Stimulated activated CD8-positive, alpha-beta memory T cell treated with anti-CD3 and anti-CD28 coated beads, Interleukin-7, amount 100 ng/mL, for 24 hours (primary cell): ENCODE measurements around the gene GRIN2C.
"Not testable (repeated sequence)": the region's sequence is repeated elsewhere in the genome, so short reads cannot be mapped to it uniquely, and the experiment has no call there.

Experiments
- DNase-seq: peaks from one replicate; pipeline ENCODE4 v3.0.0-alpha.2; 2020; ENCODE audit warnings: low read depth

Gene GRIN2C

DNA sequence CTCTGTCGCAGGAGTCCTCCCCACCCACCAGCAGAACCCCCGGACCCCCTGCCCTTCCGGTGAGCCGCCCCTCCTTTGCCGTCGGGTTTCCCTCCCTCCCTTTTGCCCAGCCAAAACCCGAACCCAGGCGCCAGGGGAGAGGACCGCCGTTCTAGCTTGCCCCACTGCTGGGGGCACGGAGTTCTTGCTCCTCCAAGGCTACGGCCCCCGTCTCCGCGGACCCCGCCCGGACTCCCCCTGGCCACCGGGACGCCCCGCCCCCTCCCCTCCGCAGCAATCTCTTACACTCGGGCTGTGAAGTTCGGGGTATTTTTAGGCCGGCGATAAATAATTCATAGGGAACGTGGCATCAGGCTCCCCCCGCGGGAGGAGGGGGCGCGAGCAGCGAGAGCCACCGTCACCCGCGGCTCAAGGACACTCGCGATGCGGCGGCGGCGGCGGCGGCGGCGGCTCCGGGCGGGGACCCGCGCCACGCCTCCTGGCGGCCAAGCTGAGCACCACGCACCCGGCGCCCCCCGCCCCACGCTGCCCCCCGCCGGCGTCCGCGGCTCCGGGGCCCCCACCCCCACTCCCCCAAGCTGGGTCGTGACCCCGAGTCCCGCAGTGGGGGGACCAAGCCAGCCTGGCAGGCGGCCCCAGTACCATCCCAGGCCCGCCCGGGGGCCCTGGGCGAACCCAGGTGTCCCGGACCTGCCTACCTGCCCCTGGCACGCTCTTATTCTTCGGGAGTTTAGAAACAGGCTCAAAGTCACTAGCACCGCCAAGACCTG, at the start of gene GRIN2C:
Gene GRIN2C (minus strand): TSS at position 427 of the 770 bp plus-strand sequence. CDS start 4,793 bp downstream, outside the sequence.
- no peak for DNase-seq

GRCh38 chr17:74909097-74909496, 49.4 kb upstream of the GRIN2C start:
- not testable (repeated sequence) for DNase-seq

DNA sequence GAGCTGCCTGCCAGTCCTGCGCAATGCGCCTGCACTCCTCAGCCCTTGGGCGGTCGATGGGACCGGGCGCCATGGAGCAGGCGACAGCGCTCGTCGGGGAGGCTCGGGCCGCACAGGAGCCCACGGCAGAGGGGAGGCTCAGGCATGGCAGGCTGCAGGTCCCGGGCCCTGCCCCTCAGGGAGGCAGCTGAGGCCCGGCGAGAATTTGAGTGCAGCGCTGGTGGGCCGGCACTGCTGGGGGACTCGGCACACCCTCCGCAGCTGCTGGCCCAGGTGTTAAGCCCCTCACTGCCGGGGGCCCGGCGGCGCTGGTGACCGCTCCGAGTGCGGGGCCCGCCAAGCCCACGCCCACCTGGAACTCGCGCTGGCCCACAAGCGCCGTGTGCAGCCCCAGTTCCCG, 47.3 kb upstream of the GRIN2C start:
- DNase-seq = no peak

- not testable (repeated sequence) for DNase-seq
These were observed 46.6 kb upstream of the GRIN2C start for GRCh38 chr17:74906214-74906793.

- DNase-seq = no peak
These were observed 45.2 kb upstream of the GRIN2C start for GRCh38 chr17:74904687-74905409.

DNA sequence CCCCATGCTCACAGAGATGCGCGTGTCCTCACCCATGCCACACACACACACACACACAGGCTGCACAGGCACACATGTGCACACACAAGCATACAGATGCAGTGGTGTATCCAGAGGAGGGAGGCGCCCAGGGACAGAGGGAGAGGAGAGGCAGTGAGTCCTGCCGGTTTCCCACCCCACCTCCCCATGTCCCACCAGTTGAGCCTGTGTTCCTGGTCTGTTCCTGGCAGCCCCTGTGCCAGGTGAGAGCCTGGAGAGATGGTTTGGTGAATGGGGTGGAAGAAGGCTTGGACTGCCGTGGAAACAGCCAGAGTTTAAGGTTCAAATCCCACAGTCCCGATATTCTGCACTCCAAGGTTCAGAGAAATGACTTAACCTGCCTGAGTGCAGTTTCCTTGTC, 44.0 kb upstream of the GRIN2C start:
- no peak for DNase-seq

DNA sequence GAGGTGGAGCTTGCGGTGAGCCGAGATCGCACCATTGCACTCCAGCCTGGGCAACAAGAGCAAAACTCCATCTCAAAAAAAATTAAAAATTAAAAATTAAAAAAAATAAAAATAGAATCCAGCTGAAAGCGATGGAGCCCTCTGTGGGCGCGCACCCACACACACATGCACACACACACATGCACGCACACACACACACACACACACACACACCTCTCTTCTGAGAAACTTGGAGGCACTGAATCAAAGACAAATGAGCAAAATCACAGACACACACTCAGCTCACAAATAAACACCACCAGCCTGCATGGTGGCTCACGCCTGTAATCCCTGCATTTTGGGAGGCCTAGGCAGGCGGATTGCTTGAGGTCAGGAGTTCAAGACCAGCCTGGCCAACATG, 43.3 kb upstream of the GRIN2C start:
- no peak for DNase-seq

DNA sequence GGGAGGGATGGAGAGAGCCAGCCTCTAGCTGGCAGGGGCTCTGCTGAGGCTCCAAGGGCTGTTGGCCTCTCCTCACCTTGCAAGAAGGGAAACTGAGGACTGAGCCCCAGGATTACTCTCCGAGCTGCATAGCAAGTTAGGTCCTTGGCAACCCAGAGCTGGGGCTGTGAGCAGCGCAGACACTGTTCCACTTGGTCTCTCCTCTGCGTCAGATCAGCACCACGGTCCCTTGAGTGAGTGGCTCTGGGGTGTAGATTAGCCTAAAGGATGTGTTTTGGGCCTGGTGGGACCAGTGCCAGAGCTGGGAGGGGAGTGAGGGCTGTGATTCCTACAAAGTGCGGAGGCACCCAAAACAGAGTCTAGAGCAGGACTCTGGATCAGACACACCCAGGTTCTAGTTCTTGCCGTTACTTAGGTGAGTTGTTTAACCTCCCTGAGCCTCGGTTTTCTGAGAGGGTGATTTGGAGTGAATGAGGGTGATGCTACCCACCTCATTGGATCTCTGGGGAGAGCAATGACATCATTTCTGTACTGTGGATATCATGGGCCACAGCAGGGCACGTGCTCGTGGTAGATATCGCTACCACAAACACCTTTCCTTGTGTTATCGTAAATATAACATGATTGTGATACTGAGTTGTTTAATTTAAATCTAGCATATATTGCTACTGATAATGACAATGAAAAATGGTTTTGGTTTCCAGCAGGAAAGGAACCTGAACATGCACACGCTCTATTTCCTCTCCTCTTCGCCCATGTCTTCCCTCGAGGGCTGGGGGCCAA, 41.9 kb upstream of the GRIN2C start:
- DNase-seq = no peak

- DNase-seq = no peak
These were observed 40.5 kb upstream of the GRIN2C start for GRCh38 chr17:74900208-74900607.

DNA sequence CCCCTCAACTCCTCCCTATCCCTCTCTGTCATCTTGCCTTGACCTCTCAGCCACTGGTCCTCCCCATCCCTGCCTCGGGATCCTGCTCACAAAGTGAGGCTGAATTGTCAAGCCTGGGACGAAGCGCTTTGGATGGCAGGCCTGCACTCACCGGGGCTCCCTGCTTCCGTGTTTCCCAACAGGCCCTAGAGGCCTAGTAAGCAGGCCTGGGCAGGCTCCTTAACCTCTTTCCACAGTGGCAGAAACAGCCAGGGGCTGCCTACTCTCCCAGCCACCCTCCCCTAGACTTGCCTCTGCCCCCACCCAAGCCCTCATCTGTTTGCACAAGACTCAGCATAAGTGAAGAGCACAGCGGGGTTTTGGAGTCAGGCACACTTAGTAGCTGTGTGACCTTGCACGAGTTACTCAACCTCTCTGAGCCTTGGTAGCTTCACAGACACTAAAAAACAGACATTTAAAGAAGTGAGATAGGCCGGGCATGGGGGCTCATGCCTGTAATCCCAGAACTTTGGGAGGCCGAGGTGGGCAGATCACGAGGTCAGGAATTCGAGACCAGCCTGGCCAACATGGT, 38.8 kb upstream of the GRIN2C start:
- DNase-seq = no peak

DNA sequence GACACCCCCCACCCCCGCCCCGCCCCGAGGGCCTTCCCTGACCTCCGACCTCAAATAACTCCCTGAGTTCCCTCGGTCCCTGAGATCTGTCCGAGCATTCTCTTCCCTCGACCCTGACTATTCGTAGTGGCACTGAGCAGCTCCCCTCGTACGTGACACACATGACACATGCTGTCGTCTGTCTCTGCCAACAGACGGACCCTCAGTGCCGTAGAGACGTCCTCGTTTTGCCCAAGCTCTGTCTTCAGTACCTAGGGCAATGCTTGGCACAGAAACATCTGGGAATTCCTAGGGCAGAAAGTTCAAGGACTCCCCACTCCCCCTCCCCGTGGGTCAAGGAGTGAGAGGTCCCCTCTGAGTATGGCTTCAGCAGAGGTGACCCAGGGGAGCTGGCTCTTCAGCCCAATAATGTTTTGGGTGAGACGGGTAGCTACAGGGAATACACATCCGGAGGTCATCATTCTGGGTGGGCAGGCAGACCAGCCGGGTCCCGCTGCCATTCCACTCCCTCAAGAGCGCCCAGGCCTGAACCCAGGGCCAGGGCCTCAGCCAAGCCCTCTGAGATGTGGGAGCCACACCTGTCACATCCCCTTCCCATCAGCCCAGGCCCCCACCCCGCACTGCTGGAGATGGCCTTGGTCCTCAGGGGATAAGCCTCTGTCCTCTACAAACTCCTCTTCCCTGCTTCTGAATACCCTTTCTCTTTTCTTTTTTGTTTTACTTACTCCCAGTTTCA, 34.4 kb upstream of the GRIN2C start:
- no peak for DNase-seq

- DNase-seq = no peak
These were observed 33.6 kb upstream of the GRIN2C start, which contains the start of gene FADS6 for GRCh38 chr17:74892974-74893911. FADS6 (minus strand) TSS chr17:74893633; CDS start chr17:74893595, 38 bp downstream.

- no peak for DNase-seq
These were observed 32.5 kb upstream of the GRIN2C start for GRCh38 chr17:74892013-74892841.

GRCh38 chr17:74890554-74890953, 30.9 kb upstream of the GRIN2C start:
- DNase-seq = no peak

DNA sequence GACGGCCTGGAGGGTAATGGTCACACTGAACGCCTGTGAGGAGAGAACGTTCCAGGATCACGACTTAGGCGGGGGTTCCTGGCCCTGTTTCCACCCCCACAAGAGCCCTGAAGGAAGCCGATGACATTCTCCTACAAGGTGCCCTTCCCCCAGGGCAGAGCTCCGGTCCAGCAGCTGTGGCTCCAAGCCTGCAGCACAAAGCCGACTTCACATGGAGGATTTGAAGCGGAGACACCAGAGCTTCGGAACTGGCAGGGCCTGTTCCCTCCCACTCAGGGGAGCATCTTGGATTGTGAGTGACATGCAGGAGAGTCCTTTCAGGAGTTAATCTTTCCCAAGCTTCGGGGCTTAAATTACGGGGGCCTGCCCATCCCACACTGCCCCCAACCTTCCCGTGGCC, 28.8 kb upstream of the GRIN2C start:
- no peak for DNase-seq

- no peak for DNase-seq
These were observed 23.6 kb upstream of the GRIN2C start for GRCh38 chr17:74883241-74883745.

- DNase-seq = no peak
These were observed 23.0 kb upstream of the GRIN2C start for GRCh38 chr17:74882517-74883240.

GRCh38 chr17:74881073-74881472, 21.4 kb upstream of the GRIN2C start:
- DNase-seq = no peak
